Measurements from ENCODE around the gene LRRC36.
"Not testable (repeated sequence)": the region's sequence is repeated elsewhere in the genome, so short reads cannot be mapped to it uniquely, and the experiment has no call there.

Gene LRRC36

DNA sequence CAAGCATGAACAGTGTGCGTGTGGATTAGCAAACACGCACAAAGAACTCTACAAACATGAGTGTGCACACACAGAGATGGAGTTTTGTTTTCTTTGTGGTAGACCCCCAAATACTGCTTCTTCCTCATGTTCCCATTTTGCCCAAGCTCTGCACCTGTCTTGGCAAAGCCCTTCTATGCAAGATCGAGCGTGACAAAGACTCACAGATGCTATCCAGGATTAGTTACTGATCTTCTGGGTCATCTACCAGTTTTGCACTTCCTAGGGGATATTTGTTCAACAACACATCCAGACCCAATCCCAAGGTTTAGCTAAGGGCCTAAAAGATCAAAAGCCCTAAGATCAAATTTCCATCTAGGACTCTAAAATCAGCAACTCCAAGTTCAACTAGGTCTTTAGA, 16.0 kb downstream of the LRRC36 start:
- Histone ChIP-seq H3K9me3 (ENCODE audit: severe bottlenecking) (no peaks in the 10 kb centered on the region), H3K27me3 (ENCODE audit: insufficient read depth, poor library complexity, severe bottlenecking) (no peaks in the 10 kb centered on the region), H3K4me1 (ENCODE audit: insufficient read depth, poor library complexity, severe bottlenecking) (peaks cover 10% of the 10 kb centered on the region), H3K36me3 (ENCODE audit: low read depth) (no peaks in the 10 kb centered on the region; the same call in 1 of the 2 replicates), H3K4me3 (ENCODE audit: severe bottlenecking) (no peak overlapping the region), H3K27ac (ENCODE audit: poor library complexity, severe bottlenecking) (no peak overlapping the region)
- TF ChIP-seq, protein P1, sequence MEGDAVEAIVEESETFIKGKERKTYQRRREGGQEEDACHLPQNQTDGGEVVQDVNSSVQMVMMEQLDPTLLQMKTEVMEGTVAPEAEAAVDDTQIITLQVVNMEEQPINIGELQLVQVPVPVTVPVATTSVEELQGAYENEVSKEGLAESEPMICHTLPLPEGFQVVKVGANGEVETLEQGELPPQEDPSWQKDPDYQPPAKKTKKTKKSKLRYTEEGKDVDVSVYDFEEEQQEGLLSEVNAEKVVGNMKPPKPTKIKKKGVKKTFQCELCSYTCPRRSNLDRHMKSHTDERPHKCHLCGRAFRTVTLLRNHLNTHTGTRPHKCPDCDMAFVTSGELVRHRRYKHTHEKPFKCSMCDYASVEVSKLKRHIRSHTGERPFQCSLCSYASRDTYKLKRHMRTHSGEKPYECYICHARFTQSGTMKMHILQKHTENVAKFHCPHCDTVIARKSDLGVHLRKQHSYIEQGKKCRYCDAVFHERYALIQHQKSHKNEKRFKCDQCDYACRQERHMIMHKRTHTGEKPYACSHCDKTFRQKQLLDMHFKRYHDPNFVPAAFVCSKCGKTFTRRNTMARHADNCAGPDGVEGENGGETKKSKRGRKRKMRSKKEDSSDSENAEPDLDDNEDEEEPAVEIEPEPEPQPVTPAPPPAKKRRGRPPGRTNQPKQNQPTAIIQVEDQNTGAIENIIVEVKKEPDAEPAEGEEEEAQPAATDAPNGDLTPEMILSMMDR (IDR thresholded peaks at IDR 0.05; ENCODE audit: poor library complexity, severe bottlenecking): no peak
- DNase-seq (ENCODE audit: low spot score): no peak
- no peak for ATAC-seq (ENCODE audit: low read depth)

DNA sequence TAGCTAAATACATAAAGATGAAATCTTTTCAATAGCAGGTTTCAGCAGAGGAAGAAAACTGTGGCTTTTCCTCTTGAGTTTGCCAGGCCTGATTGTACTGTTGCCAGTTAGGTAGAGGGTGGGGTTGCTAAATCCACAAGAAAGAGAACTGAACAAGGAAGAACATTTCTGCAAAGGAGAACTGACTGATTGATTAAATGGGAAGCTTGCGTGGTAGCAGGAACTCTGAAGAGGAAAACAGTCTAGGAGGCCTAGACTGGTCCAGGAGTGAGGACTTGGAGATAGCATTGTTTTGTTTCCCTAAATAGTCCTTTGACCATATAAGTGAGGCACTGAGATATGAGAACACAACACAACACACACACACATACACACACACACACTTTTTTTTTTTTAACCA, 18.8 kb downstream of the LRRC36 start:
- no peaks in the 10 kb centered on the region for H3K36me3 ChIP-seq (ENCODE audit: low read depth)
- no peak for ATAC-seq (ENCODE audit: low read depth)
- H3K4me3 ChIP-seq (ENCODE audit: severe bottlenecking): no peak overlapping the region
- TF ChIP-seq, protein P1 (IDR thresholded peaks at IDR 0.05; ENCODE audit: poor library complexity, severe bottlenecking): no peak
- H3K9me3 ChIP-seq (ENCODE audit: severe bottlenecking): no peaks in the 10 kb centered on the region
- H3K4me1 ChIP-seq (ENCODE audit: insufficient read depth, poor library complexity, severe bottlenecking): peaks cover 6% of the 10 kb centered on the region
- DNase-seq (ENCODE audit: low spot score): no peak
- no peaks in the 10 kb centered on the region for H3K27me3 ChIP-seq (ENCODE audit: insufficient read depth, poor library complexity, severe bottlenecking)
- H3K27ac ChIP-seq (ENCODE audit: poor library complexity, severe bottlenecking): no peak overlapping the region

DNA sequence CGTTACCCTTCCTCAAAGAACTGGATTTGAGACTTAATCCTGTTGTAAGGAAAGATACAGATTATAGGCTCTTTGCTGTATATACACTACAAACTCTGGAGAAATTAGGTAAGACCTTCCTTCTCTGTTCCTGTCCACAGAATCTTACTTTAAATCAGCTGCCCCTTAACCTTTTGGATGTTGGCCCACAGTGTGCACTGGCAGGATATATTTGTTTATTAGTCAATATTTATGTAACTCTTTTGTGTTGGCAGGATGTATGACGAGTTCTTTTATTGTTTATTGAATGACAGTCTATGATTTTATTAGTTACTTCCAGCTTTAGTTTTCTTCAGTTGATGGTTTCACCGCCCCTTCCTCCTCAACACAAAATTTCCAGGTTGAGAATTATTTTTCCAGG, 19.7 kb downstream of the LRRC36 start:
- TF ChIP-seq, protein P1 (IDR thresholded peaks at IDR 0.05; ENCODE audit: poor library complexity, severe bottlenecking): no peak
- H3K4me1 ChIP-seq (ENCODE audit: insufficient read depth, poor library complexity, severe bottlenecking): peaks cover 6% of the 10 kb centered on the region
- H3K27me3 ChIP-seq (ENCODE audit: insufficient read depth, poor library complexity, severe bottlenecking): no peaks in the 10 kb centered on the region
- no peak overlapping the region for H3K27ac ChIP-seq (ENCODE audit: poor library complexity, severe bottlenecking)
- H3K9me3 ChIP-seq (ENCODE audit: severe bottlenecking): no peaks in the 10 kb centered on the region
- DNase-seq (ENCODE audit: low spot score) (no peak), ATAC-seq (ENCODE audit: low read depth) (peak; percentile 42; the same call in 2 of the 3 replicates)
- no peaks in the 10 kb centered on the region for H3K36me3 ChIP-seq (ENCODE audit: low read depth)
- H3K4me3 ChIP-seq (ENCODE audit: severe bottlenecking): no peak overlapping the region

DNA sequence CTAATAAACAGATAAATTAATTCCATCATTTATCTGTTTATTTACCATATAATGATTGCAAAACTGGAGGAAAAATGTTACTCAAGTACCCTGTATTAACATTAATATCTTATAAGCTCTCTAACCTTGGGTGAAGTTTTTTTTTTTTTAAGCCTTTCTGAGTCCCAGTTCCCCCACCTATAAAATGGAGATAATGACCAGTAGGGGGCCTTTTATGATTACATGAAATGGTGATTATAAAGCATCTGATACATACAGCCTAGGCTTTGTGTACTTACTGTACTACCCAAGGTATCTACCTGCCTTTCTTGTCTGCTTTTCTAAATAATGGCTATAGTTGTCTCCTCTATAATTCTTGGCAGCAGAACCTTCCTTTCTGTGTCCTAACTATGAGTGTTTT, 22.6 kb downstream of the LRRC36 start:
- Histone ChIP-seq H3K9me3 (ENCODE audit: severe bottlenecking) (no peaks in the 10 kb centered on the region), H3K36me3 (ENCODE audit: low read depth) (no peaks in the 10 kb centered on the region), H3K4me3 (ENCODE audit: severe bottlenecking) (no peak overlapping the region), H3K27ac (ENCODE audit: poor library complexity, severe bottlenecking) (no peak overlapping the region), H3K4me1 (ENCODE audit: insufficient read depth, poor library complexity, severe bottlenecking) (peaks cover 6% of the 10 kb centered on the region), H3K27me3 (ENCODE audit: insufficient read depth, poor library complexity, severe bottlenecking) (no peaks in the 10 kb centered on the region)
- ATAC-seq (ENCODE audit: low read depth) (peak; percentile 62; the same call in 1 of the 3 replicates), DNase-seq (ENCODE audit: low spot score) (no peak)
- TF ChIP-seq, protein P1 (IDR thresholded peaks at IDR 0.05; ENCODE audit: poor library complexity, severe bottlenecking): peak; percentile 66

DNA sequence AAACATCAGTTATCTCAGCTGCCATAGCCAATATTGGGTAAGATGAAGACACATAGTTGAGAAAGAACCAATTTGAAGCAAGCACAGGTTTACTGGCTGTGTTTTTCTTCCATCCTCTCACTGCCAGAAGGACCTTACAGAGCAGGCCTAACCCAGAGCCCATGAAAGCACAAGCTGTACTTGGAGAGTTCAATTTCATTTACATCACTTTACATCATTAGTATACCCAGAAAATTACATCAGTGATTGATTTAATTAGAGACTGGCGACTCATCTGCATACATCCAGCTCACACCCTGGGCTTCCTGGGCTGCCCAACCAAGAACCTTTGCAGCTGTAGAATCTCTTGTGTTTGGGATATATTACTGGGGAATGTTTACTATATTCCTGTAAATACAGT, 23.7 kb downstream of the LRRC36 start:
- ATAC-seq (ENCODE audit: low read depth) (no peak), DNase-seq (ENCODE audit: low spot score) (no peak)
- TF ChIP-seq, protein P1 (IDR thresholded peaks at IDR 0.05; ENCODE audit: poor library complexity, severe bottlenecking): no peak
- no peak overlapping the region for H3K4me3 ChIP-seq (ENCODE audit: severe bottlenecking)
- H3K4me1 ChIP-seq (ENCODE audit: insufficient read depth, poor library complexity, severe bottlenecking): peaks cover 6% of the 10 kb centered on the region
- H3K36me3 ChIP-seq (ENCODE audit: low read depth): no peaks in the 10 kb centered on the region
- H3K27me3 ChIP-seq (ENCODE audit: insufficient read depth, poor library complexity, severe bottlenecking): no peaks in the 10 kb centered on the region
- H3K27ac ChIP-seq (ENCODE audit: poor library complexity, severe bottlenecking): no peak overlapping the region
- H3K9me3 ChIP-seq (ENCODE audit: severe bottlenecking): no peaks in the 10 kb centered on the region

DNA sequence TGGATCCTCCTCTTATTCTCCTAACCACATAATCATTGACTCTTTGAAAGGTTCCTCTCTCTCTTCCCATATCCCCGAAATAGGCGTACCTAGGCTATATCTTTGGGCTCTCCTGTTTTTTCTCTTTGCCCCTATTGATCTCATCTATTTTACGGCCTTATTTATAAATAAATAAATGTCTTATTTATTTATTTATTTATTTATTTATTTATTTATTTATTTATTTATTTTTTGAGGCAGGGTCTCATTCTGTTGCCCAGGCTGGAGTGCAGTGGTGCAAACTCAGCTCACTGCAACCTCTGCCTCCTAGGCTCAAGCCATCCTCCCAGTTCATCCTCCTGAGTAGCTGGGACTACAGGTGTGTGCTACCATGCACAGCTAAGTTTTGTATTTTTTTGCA, 25.8 kb downstream of the LRRC36 start:
- not testable (repeated sequence) for DNase-seq (ENCODE audit: low spot score); H3K27me3 ChIP-seq (ENCODE audit: insufficient read depth, poor library complexity, severe bottlenecking); ATAC-seq (ENCODE audit: low read depth); H3K36me3 ChIP-seq (ENCODE audit: low read depth); H3K27ac ChIP-seq (ENCODE audit: poor library complexity, severe bottlenecking); H3K4me3 ChIP-seq (ENCODE audit: severe bottlenecking); H3K4me1 ChIP-seq (ENCODE audit: insufficient read depth, poor library complexity, severe bottlenecking); H3K9me3 ChIP-seq (ENCODE audit: severe bottlenecking)

Measured in RWPE2 (cell line).